Duodenal mucosa (tissue), 2 donors: ENCODE measurements around the gene OR2T11.
"Not testable (repeated sequence)": the region's sequence is repeated elsewhere in the genome, so short reads cannot be mapped to it uniquely, and the experiment has no call there.

Experiments used
- H3K27ac ChIP-seq: one replicate; pipeline ENCODE4 v1.7.0; 2013; ENCODE audit warnings: low read depth, low read length
- H3K27me3 ChIP-seq, 2 donors: one replicate each; pipeline ENCODE4 v1.7.0; 2013; ENCODE audit warnings: low read length in 2 of 2, control low read depth in 1 of 2; ENCODE audit not compliant: insufficient read depth in 2 of 2, control insufficient read depth in 1 of 2
- H3K36me3 ChIP-seq, 2 donors: one replicate each; pipeline ENCODE4 v1.7.0; 2013; ENCODE audit warnings: low read length in 2 of 2, control low read depth in 1 of 2; ENCODE audit not compliant: insufficient read depth in 2 of 2, control insufficient read depth in 1 of 2
- H3K4me1 ChIP-seq, 2 donors: one replicate each; pipeline ENCODE4 v1.7.0; 2013; ENCODE audit warnings: low read length in 2 of 2, control low read depth in 1 of 2; ENCODE audit not compliant: insufficient read depth in 2 of 2, control insufficient read depth in 1 of 2
- H3K4me3 ChIP-seq, 2 donors: one replicate each; pipeline ENCODE4 v1.7.0; 2013; ENCODE audit warnings: low read length in 2 of 2, low read depth in 1 of 2
- H3K9ac ChIP-seq, 2 donors: one replicate each; pipeline ENCODE4 v1.7.0; 2013; ENCODE audit warnings: low read length in 2 of 2, low read depth in 1 of 2
- H3K9me3 ChIP-seq, 2 donors: one replicate each; pipeline ENCODE4 v1.7.0; 2013; ENCODE audit warnings: low read length in 2 of 2, control low read depth in 1 of 2; ENCODE audit not compliant: control insufficient read depth in 1 of 2

The OR2T11 gene

GRCh38 chr1:248589334-248589733 is 45.6 kb downstream of the OR2T11 start:
- H3K27ac ChIP-seq = no peak overlapping the region
- H3K27me3 ChIP-seq = no peaks in the 10 kb centered on the region
- H3K36me3 ChIP-seq = no peaks in the 10 kb centered on the region
- H3K4me1 ChIP-seq = no peaks in the 10 kb centered on the region
- H3K9ac ChIP-seq = no peak overlapping the region
- H3K9me3 ChIP-seq = no peaks in the 10 kb centered on the region
- no peak overlapping the region for H3K4me3 ChIP-seq

- Histone ChIP-seq H3K4me3 (no peak overlapping the region), H3K9me3 (no peaks in the 10 kb centered on the region), H3K27me3 (no peaks in the 10 kb centered on the region), H3K27ac (no peak overlapping the region), H3K36me3 (no peaks in the 10 kb centered on the region), H3K9ac (no peak overlapping the region), H3K4me1 (no peaks in the 10 kb centered on the region)
Observed at GRCh38 chr1:248585266-248585665, 49.6 kb downstream of the OR2T11 start.

- H3K27ac ChIP-seq = no peak overlapping the region
- H3K9ac ChIP-seq = no peak overlapping the region
- H3K36me3 ChIP-seq = no peaks in the 10 kb centered on the region
- H3K27me3 ChIP-seq = no peaks in the 10 kb centered on the region
- no peaks in the 10 kb centered on the region for H3K4me1 ChIP-seq
- no peak overlapping the region for H3K4me3 ChIP-seq
- no peaks in the 10 kb centered on the region for H3K9me3 ChIP-seq
Observed at GRCh38 chr1:248576260-248576980, 58.5 kb downstream of the OR2T11 start.

- H3K4me3 ChIP-seq, H3K27ac ChIP-seq, H3K36me3 ChIP-seq, H3K9me3 ChIP-seq, H3K9ac ChIP-seq, H3K27me3 ChIP-seq, H3K4me1 ChIP-seq: not testable (repeated sequence)
Observed at GRCh38 chr1:248574657-248575056, 60.2 kb downstream of the OR2T11 start, which contains the start of gene OR2T34. TSS of gene OR2T34 (minus strand) at chr1:248574757. CDS start at chr1:248574757, 0 bp downstream.

GRCh38 chr1:248573856-248574255 is 61.0 kb downstream of the OR2T11 start:
- H3K27ac ChIP-seq, H3K4me1 ChIP-seq: not testable (repeated sequence)

More at GRCh38 chr1:248573856-248574255, 61.0 kb downstream of the OR2T11 start:
- H3K9ac ChIP-seq, H3K4me3 ChIP-seq, H3K27me3 ChIP-seq, H3K9me3 ChIP-seq, H3K36me3 ChIP-seq: not testable (repeated sequence)
